SK-N-SH (cell line): ENCODE measurements around the gene FSD2. TPM values are rescaled to one million over a fixed set of nuclear protein-coding genes. Genes with fewer than 3 reads are reported as not detected.
"Not testable (repeated sequence)": the region's sequence is repeated elsewhere in the genome, so short reads cannot be mapped to it uniquely, and the experiment has no call there.

Experiments
- CTCF ChIA-PET: fragments of 300-600, 350-600 bp; formaldehyde crosslinking; extraction: SDS; loops from one replicate; lab custom pipeline; 2021; lab: Yijun Ruan, JAX
- POLR2A ChIA-PET: fragments of 350-600 bp; sonication (Branson Sonifier 250); formaldehyde crosslinking; extraction: SDS; loops from one replicate; lab custom pipeline; 2020; ENCODE audit warnings: antibody characterized with exemption, inconsistent platforms; lab: Yijun Ruan, JAX
- DNase-seq: peaks from one replicate; pipeline ENCODE4 v3.0.0; 2012
- H2AFZ ChIP-seq: fragments of 200-600 bp; sonication (generic); 2 replicates; pipeline ENCODE4 v1.8.1; 2016; ENCODE audit warnings: antibody characterized with exemption, mild to moderate bottlenecking, low read depth
- H3F3A ChIP-seq: fragments of 200-600 bp; sonication (generic); replicated peaks from 2 replicates; pipeline ENCODE3; 2016; ENCODE audit warnings: antibody characterized with exemption, mild to moderate bottlenecking; ENCODE audit not compliant: insufficient read depth
- H3K27ac ChIP-seq, 2 experiments: fragments of 200-500 bp in 1 of 2; fragments of 200-600 bp in 1 of 2; sonication (Bioruptor generic) in 1 of 2; sonication (generic), shearing (Covaris generic) in 1 of 2; 2 replicates each; pipeline versions ENCODE4 v1.5.1 to v1.6.1; 2014 to 2016; ENCODE audit warnings: low read depth in 2 of 2, inconsistent platforms in 1 of 2, low read length in 1 of 2, mild to moderate bottlenecking in 1 of 2, mixed read lengths in 1 of 2
- H3K27me3 ChIP-seq: fragments of 200-600 bp; sonication (generic), shearing (Covaris generic); 2 replicates; pipeline ENCODE4 v1.6.1; 2016; ENCODE audit warnings: mixed run types; ENCODE audit not compliant: insufficient read depth
- H3K36me3 ChIP-seq, 2 experiments: fragments of 200-500 bp in 1 of 2; fragments of 200-600 bp in 1 of 2; sonication (Bioruptor generic) in 1 of 2; sonication (generic) in 1 of 2; replicated peaks in 1 of 2; 2 replicates each; pipeline versions ENCODE3 to v1.5.1; 2014 to 2016; ENCODE audit warnings: low read length in 1 of 2, mild to moderate bottlenecking in 1 of 2; ENCODE audit not compliant: insufficient read depth in 2 of 2, control insufficient read depth in 1 of 2
- H3K4me1 ChIP-seq, 2 experiments: fragments of 200-500 bp in 1 of 2; fragments of 200-600 bp in 1 of 2; sonication (Bioruptor generic) in 1 of 2; sonication (generic), shearing (Covaris generic) in 1 of 2; 2 replicates each; pipeline versions ENCODE4 v1.5.1 to v1.6.1; 2014 to 2016; ENCODE audit warnings: low read depth in 1 of 2, low read length in 1 of 2, mixed run types in 1 of 2; ENCODE audit not compliant: insufficient read depth in 2 of 2, control insufficient read depth in 1 of 2
- H3K4me2 ChIP-seq: fragments of 200-600 bp; sonication (generic), shearing (Covaris generic); 2 replicates; pipeline ENCODE4 v1.6.1; 2017; ENCODE audit warnings: mixed run types
- H3K4me3 ChIP-seq, 2 experiments: fragments of 200-500 bp in 1 of 2; fragments of 200-600 bp in 1 of 2; sonication (Bioruptor generic) in 1 of 2; sonication (generic), shearing (Covaris generic) in 1 of 2; 2 replicates each; pipeline versions ENCODE4 v1.5.1 to v1.8.1; 2014 to 2016; ENCODE audit warnings: low read depth in 2 of 2, inconsistent platforms in 1 of 2, low read length in 1 of 2, mild to moderate bottlenecking in 1 of 2, mixed read lengths in 1 of 2, moderate library complexity in 1 of 2
- H3K79me2 ChIP-seq: fragments of 200-600 bp; sonication (generic); 2 replicates; pipeline ENCODE4 v1.8.1; 2017; ENCODE audit warnings: mild to moderate bottlenecking; ENCODE audit not compliant: insufficient read depth
- H3K9ac ChIP-seq: fragments of 200-600 bp; sonication (generic); 2 replicates; pipeline ENCODE4 v1.6.1; 2017; ENCODE audit warnings: mixed run types
- H3K9me2 ChIP-seq: fragments of 200-600 bp; sonication (generic); 2 replicates; pipeline ENCODE4 v1.6.1; 2017; ENCODE audit warnings: mixed run types
- H3K9me3 ChIP-seq: fragments of 200-600 bp; sonication (generic); 2 replicates; pipeline ENCODE4 v1.6.1; 2017; ENCODE audit warnings: mixed run types, mild to moderate bottlenecking, moderate library complexity
- H4K20me1 ChIP-seq: fragments of 200-600 bp; sonication (generic); 2 replicates; pipeline ENCODE4 v1.6.1; 2017; ENCODE audit warnings: mild to moderate bottlenecking, mixed run types; ENCODE audit not compliant: insufficient read depth
- EP300 ChIP-seq, 2 experiments: IDR thresholded peaks; 2 replicates each; pipeline versions ENCODE4 v1.4.0 to v1.6.1; 2012; ENCODE audit warnings: borderline replicate concordance in 1 of 2, low read depth in 1 of 2, low read length in 1 of 2
- FOXJ3 ChIP-seq: sonication (generic); formaldehyde crosslinking; IDR thresholded peaks from 2 replicates; pipeline ENCODE4 v1.5.1; 2020; ENCODE audit warnings: mild to moderate bottlenecking, missing genetic modification reagents
- GABPA ChIP-seq: IDR thresholded peaks from 2 replicates; pipeline ENCODE4 v1.4.0; 2012; ENCODE audit warnings: low read depth, mild to moderate bottlenecking
- IRF3 ChIP-seq: fragments of 150-350 bp; IDR thresholded peaks from 2 replicates; pipeline ENCODE4 v1.6.1; 2016; ENCODE audit warnings: mild to moderate bottlenecking, low read depth, low read length
- JUND ChIP-seq: IDR thresholded peaks from 2 replicates; pipeline ENCODE4 v1.4.0; 2012
- MAX ChIP-seq: IDR thresholded peaks from 2 replicates; pipeline ENCODE4 v1.4.0; 2012; ENCODE audit warnings: low read depth
- MEF2A ChIP-seq: IDR thresholded peaks from 2 replicates; pipeline ENCODE4 v1.4.0; 2012; ENCODE audit warnings: low read depth, borderline replicate concordance
- RFX5 ChIP-seq: IDR thresholded peaks from 2 replicates; pipeline ENCODE4 v1.6.1; 2012; ENCODE audit warnings: mild to moderate bottlenecking, improper control_type of control experiment, low read length
- RXRA ChIP-seq: IDR thresholded peaks from 2 replicates; pipeline ENCODE4 v1.4.0; 2012; ENCODE audit warnings: low read depth, mild to moderate bottlenecking, borderline replicate concordance
- SIN3A ChIP-seq: IDR thresholded peaks from 2 replicates; pipeline ENCODE4 v1.6.1; 2012; ENCODE audit warnings: low read depth, mild to moderate bottlenecking, low read length, moderate library complexity, borderline replicate concordance
- SMC3 ChIP-seq: IDR thresholded peaks from 2 replicates; pipeline ENCODE4 v1.6.1; 2012; ENCODE audit warnings: low read depth, low read length, improper control_type of control experiment
- USF1 ChIP-seq: IDR thresholded peaks from 2 replicates; pipeline ENCODE4 v1.4.0; 2012; ENCODE audit warnings: low read depth, borderline replicate concordance
- YY1 ChIP-seq: IDR thresholded peaks from 2 replicates; pipeline ENCODE4 v1.4.0; 2012; ENCODE audit warnings: low read depth, mild to moderate bottlenecking
- ZBTB33 ChIP-seq: IDR thresholded peaks from 2 replicates; pipeline ENCODE4 v1.4.0; 2012; ENCODE audit warnings: low read depth, borderline replicate concordance
- WGBS: methylation state at CpG from one replicate; pipeline ENCODE4 v1.1.6; 2017; ENCODE audit warnings: low lambda C conversion rate; 5-methylcytosine and 5-hydroxymethylcytosine counted together
- polyA plus RNA-seq, 3 experiments: library from polyadenylated mRNA; depleted of rRNA; stranded (reverse); fragments of >200 nt; gene quantifications; 2 replicates each; pipeline ENCODE4 v1.2.3, GENCODE V29; 2012
- TF ChIP-seq, protein P1 (sequence below): IDR thresholded peaks from 2 replicates; pipeline ENCODE4 v1.6.1; 2012; ENCODE audit warnings: mild to moderate bottlenecking, low read depth, low read length, moderate library complexity
- TF ChIP-seq, protein P2 (sequence below): fragments of 150-350 bp; IDR thresholded peaks from 2 replicates; pipeline ENCODE4 v1.6.1; 2017; ENCODE audit warnings: antibody characterized with exemption, low read length, low read depth, borderline replicate concordance
- TF ChIP-seq, protein P3 (sequence below): fragments of 200-600 bp; sonication (generic); IDR thresholded peaks from 2 replicates; pipeline ENCODE4 v1.6.1; 2017; ENCODE audit warnings: antibody characterized with exemption, mild to moderate bottlenecking, moderate library complexity

The FSD2 gene
- polyA plus RNA-seq, 1 of the 3 experiments (the other 2 are of a cell fraction) = not detected

DNA sequence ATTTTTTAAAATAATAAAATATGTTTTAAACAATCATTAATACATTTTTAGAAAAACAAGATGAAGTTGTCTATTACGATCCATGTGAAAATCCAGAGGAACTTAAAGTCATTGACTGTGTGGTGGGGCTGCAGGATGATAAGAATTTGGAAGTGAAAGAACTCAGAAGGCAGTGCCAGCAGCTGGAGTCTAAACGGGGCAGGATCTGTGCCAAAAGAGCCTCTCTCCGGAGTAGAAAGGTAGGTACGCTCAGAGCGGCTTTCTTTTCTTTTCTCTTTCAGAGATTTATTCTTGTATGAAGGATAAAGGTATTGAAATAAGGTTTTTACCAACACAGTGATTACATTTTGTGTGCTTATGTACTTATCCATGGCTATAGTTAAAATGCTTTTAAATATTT is 17.2 kb upstream of the FSD2 start:
- Histone ChIP-seq H3K27me3 (no peaks in the 10 kb centered on the region), H3K27ac (no peak overlapping the region), H2AFZ (no peak overlapping the region), H3K9me3 (no peaks in the 10 kb centered on the region), H3K79me2 (no peaks in the 10 kb centered on the region; the same call in 1 of the 2 replicates), H3K36me3 (peaks cover 34 to 73% of the 10 kb centered on the region in 2 experiments), H3K4me1 (0 out of 4 replicates have a peak, but pooled peaks cover 0 to 5% of the 10 kb centered on the region in 2 experiments), H3K9ac (no peak overlapping the region), H3K4me2 (no peak overlapping the region), H3F3A (peaks cover 18% of the 10 kb centered on the region), H3K4me3 (no peak overlapping the region), H3K9me2 (no peaks in the 10 kb centered on the region), H4K20me1 (no peaks in the 10 kb centered on the region)
- CTCF ChIA-PET = no interaction called here
- 93% methylated on average over 5 of the region's 5 CpGs for WGBS
- TF ChIP-seq EP300 (IDR thresholded peaks at IDR 0.05; ENCODE audit: borderline replicate concordance in 1 of 2, low read depth in 1 of 2, low read length in 1 of 2) = no peak
- no peak for TF ChIP-seq SMC3
- TF ChIP-seq, protein P1, sequence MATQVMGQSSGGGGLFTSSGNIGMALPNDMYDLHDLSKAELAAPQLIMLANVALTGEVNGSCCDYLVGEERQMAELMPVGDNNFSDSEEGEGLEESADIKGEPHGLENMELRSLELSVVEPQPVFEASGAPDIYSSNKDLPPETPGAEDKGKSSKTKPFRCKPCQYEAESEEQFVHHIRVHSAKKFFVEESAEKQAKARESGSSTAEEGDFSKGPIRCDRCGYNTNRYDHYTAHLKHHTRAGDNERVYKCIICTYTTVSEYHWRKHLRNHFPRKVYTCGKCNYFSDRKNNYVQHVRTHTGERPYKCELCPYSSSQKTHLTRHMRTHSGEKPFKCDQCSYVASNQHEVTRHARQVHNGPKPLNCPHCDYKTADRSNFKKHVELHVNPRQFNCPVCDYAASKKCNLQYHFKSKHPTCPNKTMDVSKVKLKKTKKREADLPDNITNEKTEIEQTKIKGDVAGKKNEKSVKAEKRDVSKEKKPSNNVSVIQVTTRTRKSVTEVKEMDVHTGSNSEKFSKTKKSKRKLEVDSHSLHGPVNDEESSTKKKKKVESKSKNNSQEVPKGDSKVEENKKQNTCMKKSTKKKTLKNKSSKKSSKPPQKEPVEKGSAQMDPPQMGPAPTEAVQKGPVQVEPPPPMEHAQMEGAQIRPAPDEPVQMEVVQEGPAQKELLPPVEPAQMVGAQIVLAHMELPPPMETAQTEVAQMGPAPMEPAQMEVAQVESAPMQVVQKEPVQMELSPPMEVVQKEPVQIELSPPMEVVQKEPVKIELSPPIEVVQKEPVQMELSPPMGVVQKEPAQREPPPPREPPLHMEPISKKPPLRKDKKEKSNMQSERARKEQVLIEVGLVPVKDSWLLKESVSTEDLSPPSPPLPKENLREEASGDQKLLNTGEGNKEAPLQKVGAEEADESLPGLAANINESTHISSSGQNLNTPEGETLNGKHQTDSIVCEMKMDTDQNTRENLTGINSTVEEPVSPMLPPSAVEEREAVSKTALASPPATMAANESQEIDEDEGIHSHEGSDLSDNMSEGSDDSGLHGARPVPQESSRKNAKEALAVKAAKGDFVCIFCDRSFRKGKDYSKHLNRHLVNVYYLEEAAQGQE = no peak
- no peak for TF ChIP-seq ZBTB33
- TF ChIP-seq RXRA = no peak
- no peak for TF ChIP-seq USF1
- TF ChIP-seq GABPA = no peak
- no peak for TF ChIP-seq YY1
- TF ChIP-seq, protein P2, sequence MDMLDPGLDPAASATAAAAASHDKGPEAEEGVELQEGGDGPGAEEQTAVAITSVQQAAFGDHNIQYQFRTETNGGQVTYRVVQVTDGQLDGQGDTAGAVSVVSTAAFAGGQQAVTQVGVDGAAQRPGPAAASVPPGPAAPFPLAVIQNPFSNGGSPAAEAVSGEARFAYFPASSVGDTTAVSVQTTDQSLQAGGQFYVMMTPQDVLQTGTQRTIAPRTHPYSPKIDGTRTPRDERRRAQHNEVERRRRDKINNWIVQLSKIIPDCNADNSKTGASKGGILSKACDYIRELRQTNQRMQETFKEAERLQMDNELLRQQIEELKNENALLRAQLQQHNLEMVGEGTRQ = no peak
- no peak for TF ChIP-seq SIN3A
- TF ChIP-seq IRF3 = no peak
- no peak for TF ChIP-seq RFX5
- TF ChIP-seq, protein P3, sequence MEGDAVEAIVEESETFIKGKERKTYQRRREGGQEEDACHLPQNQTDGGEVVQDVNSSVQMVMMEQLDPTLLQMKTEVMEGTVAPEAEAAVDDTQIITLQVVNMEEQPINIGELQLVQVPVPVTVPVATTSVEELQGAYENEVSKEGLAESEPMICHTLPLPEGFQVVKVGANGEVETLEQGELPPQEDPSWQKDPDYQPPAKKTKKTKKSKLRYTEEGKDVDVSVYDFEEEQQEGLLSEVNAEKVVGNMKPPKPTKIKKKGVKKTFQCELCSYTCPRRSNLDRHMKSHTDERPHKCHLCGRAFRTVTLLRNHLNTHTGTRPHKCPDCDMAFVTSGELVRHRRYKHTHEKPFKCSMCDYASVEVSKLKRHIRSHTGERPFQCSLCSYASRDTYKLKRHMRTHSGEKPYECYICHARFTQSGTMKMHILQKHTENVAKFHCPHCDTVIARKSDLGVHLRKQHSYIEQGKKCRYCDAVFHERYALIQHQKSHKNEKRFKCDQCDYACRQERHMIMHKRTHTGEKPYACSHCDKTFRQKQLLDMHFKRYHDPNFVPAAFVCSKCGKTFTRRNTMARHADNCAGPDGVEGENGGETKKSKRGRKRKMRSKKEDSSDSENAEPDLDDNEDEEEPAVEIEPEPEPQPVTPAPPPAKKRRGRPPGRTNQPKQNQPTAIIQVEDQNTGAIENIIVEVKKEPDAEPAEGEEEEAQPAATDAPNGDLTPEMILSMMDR = no peak
- no peak for TF ChIP-seq JUND
- no peak for TF ChIP-seq FOXJ3 (CRISPR knock-in tag)
- TF ChIP-seq MEF2A = no peak
- TF ChIP-seq MAX = no peak
- POLR2A ChIA-PET = no interaction called here
- no peak for DNase-seq

GRCh38 chr15:82821851-82822250 is 16.0 kb upstream of the FSD2 start:
- Histone ChIP-seq H3K36me3 (peaks cover 37 to 66% of the 10 kb centered on the region in 2 experiments), H3F3A (peaks cover 18% of the 10 kb centered on the region), H3K4me2 (peak overlapping the region; percentile 0; the same call in 1 of the 2 replicates), H3K27ac (peak overlapping the region in 1 of 2 experiments; percentile 55; a peak in 2 of 4 replicates)
- CTCF ChIA-PET = interaction anchor here (0.7 kb wide), 1 partner anchor 179 kb away, joined by 3 read pairs; no protein-coding TSS in a partner anchor
- DNase-seq, H3K4me3 ChIP-seq, H3K9ac ChIP-seq, H4K20me1 ChIP-seq, H3K9me3 ChIP-seq, H3K9me2 ChIP-seq, H3K79me2 ChIP-seq, H3K27me3 ChIP-seq, POLR2A ChIA-PET, H3K4me1 ChIP-seq, H2AFZ ChIP-seq: not testable (repeated sequence)
